Stomach smooth muscle (tissue), 2 donors: ENCODE data around the gene KRTAP20-3.

Source experiments
- H3K27ac ChIP-seq: one replicate; pipeline ENCODE4 v1.7.0; 2013; ENCODE audit warnings: mild to moderate bottlenecking, low read length, inconsistent platforms
- H3K27me3 ChIP-seq, 2 donors: one replicate each; pipeline ENCODE4 v1.7.0; 2013; ENCODE audit warnings: low read length in 2 of 2; ENCODE audit not compliant: insufficient read depth in 2 of 2, control insufficient read depth in 1 of 2
- H3K36me3 ChIP-seq, 2 donors: one replicate each; pipeline ENCODE4 v1.7.0; 2013; ENCODE audit warnings: low read length in 2 of 2; ENCODE audit not compliant: control insufficient read depth in 2 of 2, insufficient read depth in 2 of 2
- H3K4me1 ChIP-seq: one replicate; pipeline ENCODE4 v1.7.0; 2013; ENCODE audit warnings: low read length; ENCODE audit not compliant: control insufficient read depth, insufficient read depth
- H3K4me3 ChIP-seq, 2 donors: one replicate each; pipeline ENCODE4 v1.7.0; 2013; ENCODE audit warnings: low read length in 2 of 2
- H3K9ac ChIP-seq, 2 donors: one replicate each; pipeline ENCODE4 v1.7.0; 2013; ENCODE audit warnings: low read length in 2 of 2, mild to moderate bottlenecking in 1 of 2
- H3K9me3 ChIP-seq, 2 donors: one replicate each; pipeline ENCODE4 v1.7.0; 2013; ENCODE audit warnings: low read length in 2 of 2; ENCODE audit not compliant: control insufficient read depth in 2 of 2
- donor health status: healthy.
- donor health status: Pancreatic carcinoma.

The KRTAP20-3 gene

GRCh38 chr21:30625449-30626165, 17.1 kb upstream of the KRTAP20-3 start:
- no peaks in the 10 kb centered on the region for H3K4me1 ChIP-seq
- H3K27me3 ChIP-seq = no peaks in the 10 kb centered on the region
- H3K9ac ChIP-seq = no peak overlapping the region
- H3K9me3 ChIP-seq = no peaks in the 10 kb centered on the region
- H3K36me3 ChIP-seq = no peaks in the 10 kb centered on the region
- no peak overlapping the region for H3K27ac ChIP-seq
- no peak overlapping the region for H3K4me3 ChIP-seq

GRCh38 chr21:30628109-30628508, 14.6 kb upstream of the KRTAP20-3 start:
- Histone ChIP-seq H3K9ac (no peak overlapping the region), H3K36me3 (no peaks in the 10 kb centered on the region), H3K4me1 (no peaks in the 10 kb centered on the region), H3K4me3 (no peak overlapping the region), H3K9me3 (no peaks in the 10 kb centered on the region), H3K27ac (no peak overlapping the region), H3K27me3 (no peaks in the 10 kb centered on the region)

GRCh38 chr21:30629200-30629599, 13.5 kb upstream of the KRTAP20-3 start:
- no peaks in the 10 kb centered on the region for H3K9me3 ChIP-seq
- H3K4me1 ChIP-seq = no peaks in the 10 kb centered on the region
- H3K9ac ChIP-seq = no peak overlapping the region
- no peak overlapping the region for H3K4me3 ChIP-seq
- no peak overlapping the region for H3K27ac ChIP-seq
- no peaks in the 10 kb centered on the region for H3K27me3 ChIP-seq
- no peaks in the 10 kb centered on the region for H3K36me3 ChIP-seq

- no peaks in the 10 kb centered on the region for H3K36me3 ChIP-seq
- no peak within 1 kb of the TSS for H3K27ac ChIP-seq
- no peak within 1 kb of the TSS for H3K9ac ChIP-seq
- peaks cover 0 to 3% of the 10 kb centered on the region in 2 donors for H3K9me3 ChIP-seq
- no peak within 1 kb of the TSS for H3K4me3 ChIP-seq
- no peaks in the 10 kb centered on the region for H3K27me3 ChIP-seq
- H3K4me1 ChIP-seq = no peaks in the 10 kb centered on the region
These were observed 7.8 kb upstream of the KRTAP20-3 start, which contains the start of gene KRTAP20-2 for GRCh38 chr21:30634906-30635305. Gene KRTAP20-2, plus strand, starts transcription at chr21:30635206. Its CDS starts 58 bp downstream, at chr21:30635264.

- Histone ChIP-seq H3K9ac (no peak overlapping the region), H3K27ac (no peak overlapping the region), H3K4me3 (no peak overlapping the region), H3K36me3 (no peaks in the 10 kb centered on the region), H3K4me1 (no peaks in the 10 kb centered on the region), H3K27me3 (no peaks in the 10 kb centered on the region), H3K9me3 (peaks cover 0 to 5% of the 10 kb centered on the region in 2 donors)
These were observed 4.0 kb upstream of the KRTAP20-3 start for GRCh38 chr21:30638686-30639085.

GRCh38 chr21:30646904-30647414, 4.3 kb downstream of the KRTAP20-3 start:
- H3K9ac ChIP-seq = no peak overlapping the region
- no peaks in the 10 kb centered on the region for H3K36me3 ChIP-seq
- no peaks in the 10 kb centered on the region for H3K4me1 ChIP-seq

GRCh38 chr21:30652891-30653290, 10.2 kb downstream of the KRTAP20-3 start:
- no peaks in the 10 kb centered on the region for H3K27me3 ChIP-seq
- H3K4me3 ChIP-seq = no peak overlapping the region
- no peak overlapping the region for H3K27ac ChIP-seq
- H3K9ac ChIP-seq = no peak overlapping the region
- H3K9me3 ChIP-seq = no peaks in the 10 kb centered on the region
- no peaks in the 10 kb centered on the region for H3K36me3 ChIP-seq
- H3K4me1 ChIP-seq = no peaks in the 10 kb centered on the region

More at GRCh38 chr21:30646904-30647414, 4.3 kb downstream of the KRTAP20-3 start:
- Histone ChIP-seq H3K27ac (no peak overlapping the region), H3K27me3 (no peaks in the 10 kb centered on the region), H3K4me3 (no peak overlapping the region), H3K9me3 (no peaks in the 10 kb centered on the region)

- H3K27me3 ChIP-seq = no peaks in the 10 kb centered on the region
- no peaks in the 10 kb centered on the region for H3K36me3 ChIP-seq
- no peak overlapping the region for H3K27ac ChIP-seq
- no peak overlapping the region for H3K9ac ChIP-seq
- no peaks in the 10 kb centered on the region for H3K4me1 ChIP-seq
- H3K9me3 ChIP-seq = no peaks in the 10 kb centered on the region
- no peak overlapping the region for H3K4me3 ChIP-seq
These were observed 26.1 kb downstream of the KRTAP20-3 start for GRCh38 chr21:30668776-30669175.

GRCh38 chr21:30672985-30673650, 30.5 kb downstream of the KRTAP20-3 start:
- Histone ChIP-seq H3K4me1 (no peaks in the 10 kb centered on the region), H3K27me3 (no peaks in the 10 kb centered on the region), H3K27ac (no peak overlapping the region), H3K9ac (no peak overlapping the region), H3K36me3 (no peaks in the 10 kb centered on the region), H3K9me3 (no peaks in the 10 kb centered on the region), H3K4me3 (no peak overlapping the region)

GRCh38 chr21:30674312-30674711, 31.6 kb downstream of the KRTAP20-3 start:
- Histone ChIP-seq H3K9ac (no peak overlapping the region), H3K4me1 (no peaks in the 10 kb centered on the region), H3K27me3 (no peaks in the 10 kb centered on the region), H3K4me3 (no peak overlapping the region), H3K9me3 (no peaks in the 10 kb centered on the region), H3K27ac (no peak overlapping the region), H3K36me3 (no peaks in the 10 kb centered on the region)

- H3K27ac ChIP-seq = no peak overlapping the region
- H3K4me3 ChIP-seq = no peak overlapping the region
- H3K36me3 ChIP-seq = no peaks in the 10 kb centered on the region
- no peaks in the 10 kb centered on the region for H3K9me3 ChIP-seq
- H3K27me3 ChIP-seq = no peaks in the 10 kb centered on the region
- no peaks in the 10 kb centered on the region for H3K4me1 ChIP-seq
- no peak overlapping the region for H3K9ac ChIP-seq
These were observed 34.1 kb downstream of the KRTAP20-3 start for GRCh38 chr21:30676737-30677136.
